T-helper 2 cell (primary cell): ENCODE data around the gene JARID2.

Experiments
- DNase-seq, 5 experiments: peaks; one replicate each; pipeline versions ENCODE4 v3.0.0 to v3.0.0-alpha.2; 2012 to 2022

The JARID2 gene

GRCh38 chr6:15247500-15248450 lies 1.9 kb downstream of the JARID2 start:
- DNase-seq = peak in 4 of 5 experiments; percentile 17 to 64 (median 52)

GRCh38 chr6:15248451-15249370 lies 2.8 kb downstream of the JARID2 start:
- peak; percentile 89 to 99 (median 97) for DNase-seq

- no peak for DNase-seq
Observed at GRCh38 chr6:15249371-15250019, 3.6 kb downstream of the JARID2 start.

GRCh38 chr6:15250187-15251168 lies 4.6 kb downstream of the JARID2 start:
- no peak for DNase-seq

- no peak for DNase-seq
Observed at GRCh38 chr6:15252195-15252594, 6.3 kb downstream of the JARID2 start.

GRCh38 chr6:15253203-15254022 lies 7.5 kb downstream of the JARID2 start:
- DNase-seq = peak in 2 of 5 experiments; percentile 9 to 36

- no peak for DNase-seq
Observed at GRCh38 chr6:15254070-15254975, 8.5 kb downstream of the JARID2 start.

- DNase-seq = peak in 1 of 5 experiments; percentile 74
Observed at GRCh38 chr6:15255481-15255880, 9.6 kb downstream of the JARID2 start.

GRCh38 chr6:15255909-15256395 lies 10.1 kb downstream of the JARID2 start:
- no peak for DNase-seq

- DNase-seq = no peak
Observed at GRCh38 chr6:15256538-15257271, 10.8 kb downstream of the JARID2 start.

- DNase-seq = no peak
Observed at GRCh38 chr6:15257357-15258132, 11.7 kb downstream of the JARID2 start.

- no peak for DNase-seq
Observed at GRCh38 chr6:15259766-15260098, 13.9 kb downstream of the JARID2 start.

- DNase-seq = no peak
Observed at GRCh38 chr6:15260099-15260821, 14.4 kb downstream of the JARID2 start.

- DNase-seq = no peak
Observed at GRCh38 chr6:15263780-15264374, 18.0 kb downstream of the JARID2 start.

- no peak for DNase-seq
Observed at GRCh38 chr6:15264412-15264811, 18.5 kb downstream of the JARID2 start.

- DNase-seq = no peak
Observed at GRCh38 chr6:15264902-15265761, 19.3 kb downstream of the JARID2 start.
